HG03520 (cell line): Measurements from ENCODE around the gene LRRC37A3.
"Not testable (repeated sequence)": the region's sequence is repeated elsewhere in the genome, so short reads cannot be mapped to it uniquely, and the experiment has no call there.

ENCODE experiments used
- ATAC-seq: cut with Tn5 transposase; IDR thresholded peaks from one replicate; pipeline ENCODE4 v1.9.1; 2021; ENCODE audit warnings: mild to moderate bottlenecking, moderate library complexity; ENCODE audit not compliant: unreplicated experiment

Gene LRRC37A3

GRCh38 chr17:64919289-64920025, at the start of gene LRRC37A3:
Gene LRRC37A3, minus strand, starts transcription at chr17:64919478. Its CDS starts 22,221 bp downstream, at chr17:64897257.
- peak; percentile 93 for ATAC-seq

GRCh38 chr17:64965873-64966287, 46.6 kb upstream of the LRRC37A3 start:
- peak; percentile 88 for ATAC-seq

- ATAC-seq: not testable (repeated sequence)
Measured at GRCh38 chr17:64965256-64965872, 46.1 kb upstream of the LRRC37A3 start.

GRCh38 chr17:64964796-64965195, 45.5 kb upstream of the LRRC37A3 start:
- ATAC-seq: no peak

- ATAC-seq: not testable (repeated sequence)
Measured at GRCh38 chr17:64963814-64964213, 44.5 kb upstream of the LRRC37A3 start.

- ATAC-seq: not testable (repeated sequence)
Measured at GRCh38 chr17:64961563-64962378, 42.5 kb upstream of the LRRC37A3 start.

GRCh38 chr17:64951877-64952276, 32.6 kb upstream of the LRRC37A3 start:
- no peak for ATAC-seq

- ATAC-seq: no peak
Measured at GRCh38 chr17:64950871-64951270, 31.6 kb upstream of the LRRC37A3 start.

- no peak for ATAC-seq
Measured at GRCh38 chr17:64947152-64947551, 27.9 kb upstream of the LRRC37A3 start.

GRCh38 chr17:64941761-64942160, 22.5 kb upstream of the LRRC37A3 start:
- ATAC-seq: no peak

- ATAC-seq: no peak
Measured at GRCh38 chr17:64941045-64941444, 21.8 kb upstream of the LRRC37A3 start.

- ATAC-seq: no peak
Measured at GRCh38 chr17:64940055-64940454, 20.8 kb upstream of the LRRC37A3 start.

- no peak for ATAC-seq
Measured at GRCh38 chr17:64938925-64939474, 19.7 kb upstream of the LRRC37A3 start.

GRCh38 chr17:64938290-64938689, 19.0 kb upstream of the LRRC37A3 start:
- ATAC-seq: no peak

- no peak for ATAC-seq
Measured at GRCh38 chr17:64936117-64936516, 16.8 kb upstream of the LRRC37A3 start.

- not testable (repeated sequence) for ATAC-seq
Measured at GRCh38 chr17:64934284-64934778, 15.1 kb upstream of the LRRC37A3 start.

- not testable (repeated sequence) for ATAC-seq
Measured at GRCh38 chr17:64932850-64933249, 13.6 kb upstream of the LRRC37A3 start.

- not testable (repeated sequence) for ATAC-seq
Measured at GRCh38 chr17:64930374-64930773, 11.1 kb upstream of the LRRC37A3 start.

- ATAC-seq: not testable (repeated sequence)
Measured at GRCh38 chr17:64929419-64930209, 10.3 kb upstream of the LRRC37A3 start.

GRCh38 chr17:64928701-64929100, 9.4 kb upstream of the LRRC37A3 start:
- ATAC-seq: not testable (repeated sequence)
